ENCODE results near the gene PDILT.
"Not testable (repeated sequence)": the region's sequence is repeated elsewhere in the genome, so short reads cannot be mapped to it uniquely, and the experiment has no call there.

DNA sequence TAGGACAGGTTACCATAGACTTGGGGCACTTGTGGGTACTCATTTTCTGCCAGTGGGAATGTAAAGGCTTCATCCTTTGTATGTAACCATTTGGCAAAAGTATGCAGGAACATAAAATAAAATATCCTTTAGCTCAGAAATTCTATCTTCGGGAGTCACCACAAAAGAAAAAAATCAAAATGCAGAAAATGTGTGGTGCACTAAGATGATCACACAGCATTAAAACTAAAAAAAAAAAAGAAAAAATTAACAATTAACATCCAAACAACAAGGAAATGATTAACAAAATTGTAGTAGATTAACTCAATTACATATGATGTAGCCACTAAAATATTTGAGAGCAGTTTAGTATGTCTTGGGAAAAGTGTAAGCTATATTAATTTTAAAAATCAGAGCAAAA lies 36.2 kb upstream of the PDILT start:
- TF ChIP-seq FOS (IDR thresholded peaks at IDR 0.05; ENCODE audit: borderline replicate concordance, insufficient read depth, low read length); GATA2 (IDR thresholded peaks at IDR 0.05; ENCODE audit: insufficient read depth, insufficient read length, low read depth, low read length): not testable (repeated sequence)
- TF ChIP-seq, protein P1, sequence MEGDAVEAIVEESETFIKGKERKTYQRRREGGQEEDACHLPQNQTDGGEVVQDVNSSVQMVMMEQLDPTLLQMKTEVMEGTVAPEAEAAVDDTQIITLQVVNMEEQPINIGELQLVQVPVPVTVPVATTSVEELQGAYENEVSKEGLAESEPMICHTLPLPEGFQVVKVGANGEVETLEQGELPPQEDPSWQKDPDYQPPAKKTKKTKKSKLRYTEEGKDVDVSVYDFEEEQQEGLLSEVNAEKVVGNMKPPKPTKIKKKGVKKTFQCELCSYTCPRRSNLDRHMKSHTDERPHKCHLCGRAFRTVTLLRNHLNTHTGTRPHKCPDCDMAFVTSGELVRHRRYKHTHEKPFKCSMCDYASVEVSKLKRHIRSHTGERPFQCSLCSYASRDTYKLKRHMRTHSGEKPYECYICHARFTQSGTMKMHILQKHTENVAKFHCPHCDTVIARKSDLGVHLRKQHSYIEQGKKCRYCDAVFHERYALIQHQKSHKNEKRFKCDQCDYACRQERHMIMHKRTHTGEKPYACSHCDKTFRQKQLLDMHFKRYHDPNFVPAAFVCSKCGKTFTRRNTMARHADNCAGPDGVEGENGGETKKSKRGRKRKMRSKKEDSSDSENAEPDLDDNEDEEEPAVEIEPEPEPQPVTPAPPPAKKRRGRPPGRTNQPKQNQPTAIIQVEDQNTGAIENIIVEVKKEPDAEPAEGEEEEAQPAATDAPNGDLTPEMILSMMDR (IDR thresholded peaks at IDR 0.05; ENCODE audit: extremely low read depth in 1 of 2, insufficient read depth in 1 of 2, low read depth in 1 of 2, low read length in 2 of 2), result not testable (repeated sequence)

Data from endothelial cell of umbilical vein (primary cell).